Mesothelial cell of epicardium (in vitro differentiated cells): Measurements from ENCODE around the gene KAZN. TPM values are rescaled to one million over a fixed set of nuclear protein-coding genes. Genes with fewer than 3 reads are reported as not detected.

Source experiments
- DNase-seq, 2 experiments: peaks; one replicate each; pipeline ENCODE4 v3.0.0; 2021; ENCODE audit warnings: low spot score in 2 of 2; ENCODE audit not compliant: unreplicated experiment in 2 of 2
- H3K27ac Mint-ChIP-seq: 2 replicates; pipeline ENCODE4 v1.8.0; 2021; ENCODE audit warnings: mixed read lengths
- H3K27me3 Mint-ChIP-seq: 2 replicates; pipeline ENCODE4 v1.8.0; 2021; ENCODE audit warnings: low read depth, mixed read lengths
- H3K36me3 Mint-ChIP-seq: 2 replicates; pipeline ENCODE4 v1.8.0; 2021; ENCODE audit warnings: mixed read lengths
- H3K4me1 Mint-ChIP-seq: 2 replicates; pipeline ENCODE4 v1.8.0; 2021; ENCODE audit warnings: mixed read lengths
- H3K4me3 Mint-ChIP-seq: 2 replicates; pipeline ENCODE4 v1.8.0; 2021; ENCODE audit warnings: mild to moderate bottlenecking, moderate library complexity, mixed read lengths
- H3K9me3 Mint-ChIP-seq: 2 replicates; pipeline ENCODE4 v1.8.0; 2021; ENCODE audit warnings: mixed read lengths
- CTCF ChIP-seq: fragments of 200-600 bp; sonication (generic); IDR thresholded peaks from one replicate; pipeline ENCODE4 v1.5.0; 2021; ENCODE audit warnings: antibody characterized with exemption; ENCODE audit not compliant: unreplicated experiment
- total RNA-seq: library from RNA; stranded (reverse); gene quantifications from 3 replicates; pipeline ENCODE4 v1.2.1, GENCODE V29; 2021

Gene KAZN
- total RNA-seq, 1 donor from 2014 or later = 38.4 TPM

- H3K36me3 Mint-ChIP-seq = no peaks in the 10 kb centered on the region
- DNase-seq = no peak
- no peaks in the 10 kb centered on the region for H3K27me3 Mint-ChIP-seq
- TF ChIP-seq CTCF = no peak
- no peak overlapping the region for H3K27ac Mint-ChIP-seq
- H3K4me3 Mint-ChIP-seq = no peak overlapping the region
- peaks cover 16% of the 10 kb centered on the region for H3K4me1 Mint-ChIP-seq
- no peaks in the 10 kb centered on the region for H3K9me3 Mint-ChIP-seq
These were observed 58.0 kb downstream of the KAZN start for GRCh38 chr1:14656384-14656937.

GRCh38 chr1:14658642-14659041, 60.2 kb downstream of the KAZN start:
- Mint-ChIP-seq H3K4me3 (no peak overlapping the region), H3K27ac (no peak overlapping the region), H3K36me3 (no peaks in the 10 kb centered on the region)

GRCh38 chr1:14659913-14660312, 61.4 kb downstream of the KAZN start:
- Mint-ChIP-seq H3K4me3 (no peak overlapping the region), H3K27me3 (no peaks in the 10 kb centered on the region), H3K9me3 (no peaks in the 10 kb centered on the region), H3K36me3 (no peaks in the 10 kb centered on the region), H3K27ac (no peak overlapping the region), H3K4me1 (peaks cover 11% of the 10 kb centered on the region)
- no peak for DNase-seq
- TF ChIP-seq CTCF = no peak

More at GRCh38 chr1:14658642-14659041, 60.2 kb downstream of the KAZN start:
- H3K4me1 Mint-ChIP-seq = peaks cover 13% of the 10 kb centered on the region
- no peak for TF ChIP-seq CTCF
- H3K27me3 Mint-ChIP-seq = no peaks in the 10 kb centered on the region
- H3K9me3 Mint-ChIP-seq = no peaks in the 10 kb centered on the region
- DNase-seq = no peak

GRCh38 chr1:14660801-14661200, 62.3 kb downstream of the KAZN start:
- H3K36me3 Mint-ChIP-seq = no peaks in the 10 kb centered on the region
- TF ChIP-seq CTCF = no peak
- H3K4me3 Mint-ChIP-seq = no peak overlapping the region
- H3K27ac Mint-ChIP-seq = peak overlapping the region; percentile 27
- no peaks in the 10 kb centered on the region for H3K27me3 Mint-ChIP-seq
- H3K9me3 Mint-ChIP-seq = no peaks in the 10 kb centered on the region
- peaks cover 4% of the 10 kb centered on the region for H3K4me1 Mint-ChIP-seq
- DNase-seq = no peak

GRCh38 chr1:14661222-14661621, 62.7 kb downstream of the KAZN start:
- no peak overlapping the region for H3K27ac Mint-ChIP-seq
- no peak overlapping the region for H3K4me3 Mint-ChIP-seq
- no peak for TF ChIP-seq CTCF

GRCh38 chr1:14662116-14662515, 63.6 kb downstream of the KAZN start:
- H3K4me3 Mint-ChIP-seq = no peak overlapping the region
- H3K27me3 Mint-ChIP-seq = no peaks in the 10 kb centered on the region
- H3K4me1 Mint-ChIP-seq = peaks cover 5% of the 10 kb centered on the region
- no peak for DNase-seq
- H3K36me3 Mint-ChIP-seq = no peaks in the 10 kb centered on the region
- no peak for TF ChIP-seq CTCF
- H3K9me3 Mint-ChIP-seq = no peaks in the 10 kb centered on the region
- H3K27ac Mint-ChIP-seq = no peak overlapping the region

More at GRCh38 chr1:14661222-14661621, 62.7 kb downstream of the KAZN start:
- no peaks in the 10 kb centered on the region for H3K36me3 Mint-ChIP-seq
- no peak for DNase-seq
- peaks cover 4% of the 10 kb centered on the region for H3K4me1 Mint-ChIP-seq
- no peaks in the 10 kb centered on the region for H3K9me3 Mint-ChIP-seq
- no peaks in the 10 kb centered on the region for H3K27me3 Mint-ChIP-seq
